ENCODE measurements around the gene ITGAL.
"Not testable (repeated sequence)": the region's sequence is repeated elsewhere in the genome, so short reads cannot be mapped to it uniquely, and the experiment has no call there.

Gene ITGAL

GRCh38 chr16:30526823-30527634 lies 54.5 kb downstream of the ITGAL start:
- DNase-seq = peak; percentile 93

- DNase-seq = peak; percentile 11
Measured at GRCh38 chr16:30527635-30528178, 55.2 kb downstream of the ITGAL start.

GRCh38 chr16:30528799-30529457 lies 56.4 kb downstream of the ITGAL start:
- no peak for DNase-seq

GRCh38 chr16:30530163-30531037 lies 57.9 kb downstream of the ITGAL start:
- DNase-seq = peak; percentile 27

GRCh38 chr16:30532285-30533145 lies 60.0 kb downstream of the ITGAL start:
- no peak for DNase-seq

GRCh38 chr16:30533146-30533522 lies 60.6 kb downstream of the ITGAL start:
- no peak for DNase-seq

- DNase-seq = no peak
Measured at GRCh38 chr16:30533748-30534367, 61.3 kb downstream of the ITGAL start.

GRCh38 chr16:30534368-30535105 lies 62.0 kb downstream of the ITGAL start, which contains the start of gene ZNF747:
ZNF747 (minus strand) TSS chr16:30534858; CDS start chr16:30534679, 179 bp downstream.
- peak; percentile 91 for DNase-seq

- peak; percentile 43 for DNase-seq
Measured at GRCh38 chr16:30535106-30535776, 62.7 kb downstream of the ITGAL start.

- DNase-seq = peak; percentile 58
Measured at GRCh38 chr16:30535777-30536190, 63.2 kb downstream of the ITGAL start.

- DNase-seq = not testable (repeated sequence)
Measured at GRCh38 chr16:30536391-30537024, 64.0 kb downstream of the ITGAL start.

- DNase-seq = no peak
Measured at GRCh38 chr16:30539000-30539964, 66.7 kb downstream of the ITGAL start.

- not testable (repeated sequence) for DNase-seq
Measured at GRCh38 chr16:30539986-30540526, 67.5 kb downstream of the ITGAL start.

- not testable (repeated sequence) for DNase-seq
Measured at GRCh38 chr16:30540916-30541464, 68.4 kb downstream of the ITGAL start.

- no peak for DNase-seq
Measured at GRCh38 chr16:30541502-30542329, 69.2 kb downstream of the ITGAL start.

GRCh38 chr16:30543067-30543466 lies 70.5 kb downstream of the ITGAL start:
- DNase-seq = no peak

GRCh38 chr16:30546115-30546514 lies 73.6 kb downstream of the ITGAL start:
- no peak for DNase-seq
